GM06990 (cell line): ENCODE results near the gene ADRA2B.

Source experiments
- DNase-seq: peaks from one replicate; pipeline ENCODE4 v3.0.0-alpha.2; 2011; ENCODE audit not compliant: insufficient read length; ENCODE audit errors: extremely low read depth
- H3K27me3 ChIP-seq: replicated peaks from 2 replicates; pipeline ENCODE4 v1.6.0; 2011; ENCODE audit warnings: low read length; ENCODE audit not compliant: control insufficient read depth, insufficient read depth
- H3K36me3 ChIP-seq: 2 replicates; pipeline ENCODE4 v1.5.1; 2011; ENCODE audit warnings: low read length; ENCODE audit not compliant: control insufficient read depth, insufficient read depth
- H3K4me3 ChIP-seq: replicated peaks from 2 replicates; pipeline ENCODE4 v1.5.1; 2011; ENCODE audit warnings: low read depth, mild to moderate bottlenecking, control low read depth, low read length
- TF ChIP-seq, protein P1 (sequence below): IDR thresholded peaks from 2 replicates; pipeline ENCODE4 v1.5.1; 2011; ENCODE audit warnings: low read length, control low read depth, mild to moderate bottlenecking, inconsistent platforms; ENCODE audit not compliant: insufficient read depth, poor library complexity, severe bottlenecking

ADRA2B gene

DNA sequence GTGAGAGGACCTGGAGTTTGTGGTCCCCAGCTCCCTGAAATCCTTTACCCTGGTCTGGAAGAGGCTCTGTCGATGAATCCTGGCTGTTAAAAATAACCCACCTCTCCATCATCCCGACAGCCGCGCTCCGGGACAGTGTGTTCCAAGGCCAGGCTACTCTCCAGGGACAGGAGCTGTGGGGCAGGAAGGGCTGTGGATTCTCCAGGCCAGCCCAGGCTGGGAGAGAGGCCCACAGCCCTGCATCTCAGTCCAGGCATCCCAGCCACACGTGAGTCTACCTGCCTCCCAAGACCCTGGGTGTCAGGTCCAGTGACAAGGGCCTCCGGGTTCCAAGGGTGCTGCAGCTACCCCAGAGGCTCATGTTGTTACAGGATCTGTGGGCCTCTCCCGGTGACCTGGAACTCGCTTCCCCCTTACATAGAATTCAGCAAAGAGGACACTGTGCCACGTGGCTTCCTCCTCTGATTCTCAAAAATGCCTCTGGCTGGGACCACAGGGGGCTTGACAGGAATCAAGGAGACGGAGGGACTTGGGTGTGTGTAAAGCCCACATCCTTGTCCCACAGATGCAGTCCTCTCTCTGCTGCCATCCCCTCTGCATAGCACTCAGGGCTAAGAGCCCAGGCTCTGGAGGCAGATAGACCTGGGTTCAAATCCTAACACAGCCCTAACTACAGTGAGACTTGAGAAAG is 17.3 kb downstream of the ADRA2B start:
- TF ChIP-seq, protein P1, sequence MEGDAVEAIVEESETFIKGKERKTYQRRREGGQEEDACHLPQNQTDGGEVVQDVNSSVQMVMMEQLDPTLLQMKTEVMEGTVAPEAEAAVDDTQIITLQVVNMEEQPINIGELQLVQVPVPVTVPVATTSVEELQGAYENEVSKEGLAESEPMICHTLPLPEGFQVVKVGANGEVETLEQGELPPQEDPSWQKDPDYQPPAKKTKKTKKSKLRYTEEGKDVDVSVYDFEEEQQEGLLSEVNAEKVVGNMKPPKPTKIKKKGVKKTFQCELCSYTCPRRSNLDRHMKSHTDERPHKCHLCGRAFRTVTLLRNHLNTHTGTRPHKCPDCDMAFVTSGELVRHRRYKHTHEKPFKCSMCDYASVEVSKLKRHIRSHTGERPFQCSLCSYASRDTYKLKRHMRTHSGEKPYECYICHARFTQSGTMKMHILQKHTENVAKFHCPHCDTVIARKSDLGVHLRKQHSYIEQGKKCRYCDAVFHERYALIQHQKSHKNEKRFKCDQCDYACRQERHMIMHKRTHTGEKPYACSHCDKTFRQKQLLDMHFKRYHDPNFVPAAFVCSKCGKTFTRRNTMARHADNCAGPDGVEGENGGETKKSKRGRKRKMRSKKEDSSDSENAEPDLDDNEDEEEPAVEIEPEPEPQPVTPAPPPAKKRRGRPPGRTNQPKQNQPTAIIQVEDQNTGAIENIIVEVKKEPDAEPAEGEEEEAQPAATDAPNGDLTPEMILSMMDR: no peak
- H3K27me3 ChIP-seq: no peaks in the 10 kb centered on the region; the same call in 1 of the 2 replicates

DNA sequence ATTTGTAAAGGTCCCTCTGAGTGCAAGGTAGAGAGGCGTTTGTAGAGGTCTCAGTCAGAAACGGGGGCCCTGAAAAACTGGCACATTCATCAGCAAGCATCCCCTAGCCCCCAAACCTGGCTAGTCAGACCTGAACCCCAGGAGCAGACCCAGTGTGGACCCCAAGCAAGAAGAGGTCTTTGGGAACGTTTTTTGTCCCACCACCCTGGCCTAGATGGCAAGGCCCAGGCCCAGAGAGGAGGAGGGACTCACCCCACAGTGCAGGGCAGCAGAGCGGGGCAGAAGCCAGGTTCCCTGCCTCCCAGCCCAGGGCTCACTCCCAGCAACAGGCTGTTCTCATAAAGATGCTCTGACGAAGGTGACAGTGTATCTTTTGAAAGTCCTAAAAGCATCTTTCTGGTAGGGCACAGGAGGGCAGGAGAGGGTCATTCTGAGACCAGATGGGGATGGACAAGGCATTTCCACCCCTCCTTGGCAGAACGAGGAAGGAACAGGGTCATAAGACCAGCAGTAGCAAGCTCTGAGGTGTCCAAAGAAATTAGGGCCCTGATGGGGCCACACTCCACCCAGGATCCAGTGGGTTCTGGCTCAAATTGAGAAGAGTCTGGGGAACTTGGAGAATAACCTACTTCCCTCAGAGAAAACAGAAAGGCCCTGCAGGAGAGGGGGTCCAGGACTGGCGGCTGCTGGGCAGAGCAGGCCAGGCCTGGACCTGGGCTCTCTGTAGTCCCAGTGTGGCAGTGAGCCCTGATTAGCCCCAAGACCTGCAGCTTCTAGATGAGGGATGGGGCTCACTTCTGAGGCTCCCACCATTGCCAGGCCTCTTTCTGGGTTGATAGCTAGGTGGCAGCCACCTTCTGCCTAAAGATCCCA is 18.2 kb downstream of the ADRA2B start:
- H3K4me3 ChIP-seq: no peak overlapping the region
- no peaks in the 10 kb centered on the region; the same call in 1 of the 2 replicates for H3K27me3 ChIP-seq
- TF ChIP-seq, protein P1: no peak
- H3K36me3 ChIP-seq: no peaks in the 10 kb centered on the region
- DNase-seq: no peak

More for the DNA sequence above, 17.3 kb downstream of the ADRA2B start:
- Histone ChIP-seq H3K36me3 (no peaks in the 10 kb centered on the region), H3K4me3 (no peak overlapping the region)
- no peak for DNase-seq

DNA sequence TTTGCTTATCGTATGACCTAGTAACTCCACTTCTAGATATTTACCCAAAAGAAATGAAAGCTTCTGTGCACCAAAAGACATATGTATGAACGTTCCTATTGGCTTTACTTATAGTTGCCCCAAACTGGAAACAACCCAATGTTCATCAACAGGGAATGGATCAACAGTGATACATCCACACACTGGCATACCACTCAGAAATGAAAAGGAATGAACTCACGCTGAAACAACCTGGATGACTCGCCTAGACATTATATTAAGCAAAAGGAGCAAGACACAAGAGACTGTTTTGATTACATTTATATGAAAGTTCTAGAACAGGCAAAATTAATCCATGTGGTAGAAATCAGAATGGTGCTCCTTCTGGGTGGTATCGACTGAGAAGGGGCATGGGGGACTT is 18.9 kb downstream of the ADRA2B start:
- H3K4me3 ChIP-seq: no peak overlapping the region
- no peaks in the 10 kb centered on the region for H3K36me3 ChIP-seq
- TF ChIP-seq, protein P1: no peak
- no peaks in the 10 kb centered on the region for H3K27me3 ChIP-seq
- DNase-seq: no peak

DNA sequence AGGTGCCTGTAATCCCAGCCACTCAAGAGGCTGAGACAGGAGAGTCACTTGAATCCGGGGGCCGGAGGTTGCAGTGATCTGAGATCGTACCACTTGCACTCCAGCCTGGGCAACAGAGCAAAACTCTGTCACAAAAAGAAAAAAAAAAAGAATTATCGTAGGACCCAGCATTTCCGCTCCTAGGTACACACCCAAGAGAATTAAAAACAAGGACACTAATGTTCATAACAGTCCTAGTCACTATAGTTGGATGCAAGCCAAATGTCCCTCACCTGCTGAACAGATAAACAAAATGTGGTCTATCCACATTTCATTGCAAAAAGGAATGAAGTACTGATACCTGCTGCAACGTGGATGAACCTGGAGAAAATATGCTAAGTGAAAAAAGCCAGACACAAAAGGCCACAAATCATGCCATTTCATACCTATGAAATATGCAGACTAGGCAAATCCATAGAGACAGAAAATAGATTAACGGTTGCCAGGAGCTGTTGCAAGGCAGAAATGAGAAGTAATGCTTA is 21.2 kb downstream of the ADRA2B start:
- Histone ChIP-seq H3K27me3 (no peaks in the 10 kb centered on the region; the same call in 1 of the 2 replicates), H3K4me3 (no peak overlapping the region), H3K36me3 (no peaks in the 10 kb centered on the region)
- DNase-seq: no peak
- TF ChIP-seq, protein P1: no peak

DNA sequence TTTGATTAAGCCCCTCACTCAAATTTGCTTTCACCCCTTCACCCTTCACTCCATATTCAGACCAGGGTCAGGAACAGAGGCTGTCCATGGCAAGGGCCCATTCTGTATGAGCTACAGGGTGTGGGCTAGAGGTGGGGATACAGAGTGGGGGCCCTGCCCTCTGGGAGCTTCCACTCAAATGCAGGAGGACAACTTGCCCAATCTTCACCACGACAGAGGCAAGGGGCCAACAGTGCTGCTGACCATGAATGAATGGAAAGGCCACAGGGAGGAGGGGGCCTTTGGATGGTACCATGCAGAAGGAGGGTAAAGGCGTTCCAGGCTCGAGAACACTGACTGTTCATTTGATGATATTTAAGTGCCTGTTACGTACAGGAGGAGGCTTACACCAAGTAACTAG is 22.8 kb downstream of the ADRA2B start:
- TF ChIP-seq, protein P1: no peak

More for the DNA sequence above, 22.8 kb downstream of the ADRA2B start:
- DNase-seq: no peak
- no peak overlapping the region for H3K4me3 ChIP-seq
- H3K27me3 ChIP-seq: no peaks in the 10 kb centered on the region; the same call in 1 of the 2 replicates
- no peaks in the 10 kb centered on the region for H3K36me3 ChIP-seq
